ENCODE data around the gene BRF1. TPM values are rescaled to one million over a fixed set of nuclear protein-coding genes. Genes with fewer than 3 reads are reported as not detected.

The BRF1 gene
- polyA plus RNA-seq, 1 of the 3 experiments (the other 2 are of a cell fraction): 15.7 TPM

DNA sequence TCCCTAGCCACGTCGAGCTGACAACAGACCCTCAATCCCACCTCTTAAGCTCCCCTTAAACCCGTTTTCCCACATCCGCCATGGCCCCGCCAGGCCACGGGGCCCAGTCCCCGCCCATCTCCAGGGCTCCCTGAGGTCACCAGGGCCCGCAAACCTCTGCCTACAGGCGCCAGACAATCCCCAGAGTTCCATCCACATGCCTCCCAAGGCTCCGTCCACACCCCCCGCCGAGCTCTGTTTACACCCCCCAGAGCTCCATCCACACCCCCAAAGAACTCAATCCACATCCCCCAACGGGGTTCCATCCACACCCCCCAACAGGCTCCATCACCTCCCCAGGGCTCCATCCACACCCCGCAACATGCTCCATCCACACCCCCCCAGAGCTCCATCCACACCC, 141.5 kb downstream of the BRF1 start:
- no peak overlapping the region for H2AFZ ChIP-seq (ENCODE audit: low read depth)
- H3K4me2 ChIP-seq: no peak overlapping the region
- no peaks in the 10 kb centered on the region for H3F3A ChIP-seq (replicated peaks; ENCODE audit: insufficient read depth)
- H4K20me1 ChIP-seq (ENCODE audit: insufficient read depth): no peaks in the 10 kb centered on the region
- POLR2A ChIA-PET: no interaction called here
- CTCF ChIA-PET: interaction anchor here (0.6 to 1.3 kb wide), 5 partner anchors 9 to 73 kb away, joined by 3 to 6 read pairs (median 4); partner anchors contain the start of gene JAG2
- no peaks in the 10 kb centered on the region for H3K36me3 ChIP-seq (replicated peaks in 1 of 2; ENCODE audit: control insufficient read depth in 1 of 2, insufficient read depth in 2 of 2, low read length in 1 of 2)
- no peaks in the 10 kb centered on the region for H3K79me2 ChIP-seq (ENCODE audit: insufficient read depth)
- no peaks in the 10 kb centered on the region for H3K4me1 ChIP-seq (ENCODE audit: control insufficient read depth in 1 of 2, insufficient read depth in 2 of 2, low read depth in 1 of 2, low read length in 1 of 2)
- H3K4me3 ChIP-seq (ENCODE audit: low read depth in 2 of 2, low read length in 1 of 2): no peak overlapping the region
- no peak overlapping the region for H3K27ac ChIP-seq (ENCODE audit: low read depth in 2 of 2, low read length in 1 of 2)
- WGBS (ENCODE audit: low lambda C conversion rate): 80% methylated on average over 14 of the region's 14 CpGs
- H3K9me2 ChIP-seq: no peaks in the 10 kb centered on the region
- H3K9me3 ChIP-seq: no peaks in the 10 kb centered on the region
- no peaks in the 10 kb centered on the region for H3K27me3 ChIP-seq (ENCODE audit: insufficient read depth)
- DNase-seq: no peak
- no peak overlapping the region for H3K9ac ChIP-seq
- no peak for TF ChIP-seq MAX (IDR thresholded peaks at IDR 0.05; ENCODE audit: low read depth)
- TF ChIP-seq GATA2 (CRISPR knock-in tag; IDR thresholded peaks at IDR 0.05): no peak
- TF ChIP-seq, protein P1, sequence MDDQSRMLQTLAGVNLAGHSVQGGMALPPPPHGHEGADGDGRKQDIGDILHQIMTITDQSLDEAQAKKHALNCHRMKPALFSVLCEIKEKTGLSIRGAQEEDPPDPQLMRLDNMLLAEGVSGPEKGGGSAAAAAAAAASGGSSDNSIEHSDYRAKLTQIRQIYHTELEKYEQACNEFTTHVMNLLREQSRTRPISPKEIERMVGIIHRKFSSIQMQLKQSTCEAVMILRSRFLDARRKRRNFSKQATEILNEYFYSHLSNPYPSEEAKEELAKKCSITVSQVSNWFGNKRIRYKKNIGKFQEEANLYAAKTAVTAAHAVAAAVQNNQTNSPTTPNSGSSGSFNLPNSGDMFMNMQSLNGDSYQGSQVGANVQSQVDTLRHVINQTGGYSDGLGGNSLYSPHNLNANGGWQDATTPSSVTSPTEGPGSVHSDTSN (IDR thresholded peaks at IDR 0.05): no peak
- TF ChIP-seq POLR2AphosphoS5 (IDR thresholded peaks at IDR 0.05; ENCODE audit: low read depth, low read length): no peak
- no peak for TF ChIP-seq REST (IDR thresholded peaks at IDR 0.05; ENCODE audit: low read depth, low read length)
- no peak for TF ChIP-seq RCOR1 (IDR thresholded peaks at IDR 0.05; ENCODE audit: low read length)
- no peak for TF ChIP-seq USF1 (IDR thresholded peaks at IDR 0.05; ENCODE audit: borderline replicate concordance, low read depth)
- no peak for TF ChIP-seq MXI1 (IDR thresholded peaks at IDR 0.05; ENCODE audit: low read depth, low read length)
- TF ChIP-seq YY1 (IDR thresholded peaks at IDR 0.05; ENCODE audit: low read depth): no peak
- no peak for TF ChIP-seq MEF2A (IDR thresholded peaks at IDR 0.05; ENCODE audit: borderline replicate concordance, low read depth)
- TF ChIP-seq ZBTB33 (IDR thresholded peaks at IDR 0.05; ENCODE audit: borderline replicate concordance, low read depth): no peak

Other genes with a start within 250 kb of the BRF1 start
- gene GPR132, start 235.6 kb downstream of the BRF1 start, polyA plus RNA-seq (2012; rRNA removed): 0.03 TPM in 1 of 2 replicates, not detected in the other
- 1.7 TPM in 2 replicates for gene JAG2, start 132.2 kb downstream of the BRF1 start, polyA plus RNA-seq (2012; rRNA removed)
- 15.8 and 18.4 TPM in 2 replicates for gene NUDT14, start 119.7 kb downstream of the BRF1 start, polyA plus RNA-seq (2012; rRNA removed)
- gene BTBD6, start 52.5 kb downstream of the BRF1 start, polyA plus RNA-seq (2012; rRNA removed): 20.9 and 21.0 TPM in 2 replicates
- gene PACS2, start 13.7 kb upstream of the BRF1 start, polyA plus RNA-seq (2012; rRNA removed): 27.4 and 42.7 TPM in 2 replicates
- 0.26 and 0.29 TPM in 2 replicates for gene TEX22, start 97.5 kb upstream of the BRF1 start, polyA plus RNA-seq (2012; rRNA removed)
- gene MTA1, start 118.8 kb upstream of the BRF1 start, polyA plus RNA-seq (2012; rRNA removed): 74.8 and 96.3 TPM in 2 replicates
- gene CRIP2, start 173.8 kb upstream of the BRF1 start, polyA plus RNA-seq (2012; rRNA removed): 219 and 335 TPM in 2 replicates
- gene CRIP1, start 185.9 kb upstream of the BRF1 start, polyA plus RNA-seq (2012; rRNA removed): 0.68 and 0.72 TPM in 2 replicates
- gene TEDC1, start 190.2 kb upstream of the BRF1 start, polyA plus RNA-seq (2012; rRNA removed): 10.9 and 13.4 TPM in 2 replicates
- gene TMEM121, start 225.6 kb upstream of the BRF1 start, polyA plus RNA-seq (2012; rRNA removed): 7.2 and 9.1 TPM in 2 replicates

All from SK-N-SH (cell line).